Tibial nerve (tissue), 3 donors: ENCODE results near the gene LRRC4C.

Source experiments
- CTCF ChIP-seq, 5 experiments: fragments of 200-600 bp in 3 of 5; fragments of 450-650 bp in 2 of 5; sonication (generic) in 3 of 5; IDR thresholded peaks; one replicate each; pipeline ENCODE4 v1.5.1; 2016 to 2019; ENCODE audit warnings: antibody characterized with exemption in 5 of 5, mild to moderate bottlenecking in 3 of 5, moderate library complexity in 2 of 5
- POLR2A ChIP-seq, 2 donors: fragments of 450-650 bp; IDR thresholded peaks; one replicate each; pipeline ENCODE4 v1.6.1; 2017; ENCODE audit warnings: antibody characterized with exemption in 2 of 2, mild to moderate bottlenecking in 2 of 2, moderate library complexity in 2 of 2

DNA sequence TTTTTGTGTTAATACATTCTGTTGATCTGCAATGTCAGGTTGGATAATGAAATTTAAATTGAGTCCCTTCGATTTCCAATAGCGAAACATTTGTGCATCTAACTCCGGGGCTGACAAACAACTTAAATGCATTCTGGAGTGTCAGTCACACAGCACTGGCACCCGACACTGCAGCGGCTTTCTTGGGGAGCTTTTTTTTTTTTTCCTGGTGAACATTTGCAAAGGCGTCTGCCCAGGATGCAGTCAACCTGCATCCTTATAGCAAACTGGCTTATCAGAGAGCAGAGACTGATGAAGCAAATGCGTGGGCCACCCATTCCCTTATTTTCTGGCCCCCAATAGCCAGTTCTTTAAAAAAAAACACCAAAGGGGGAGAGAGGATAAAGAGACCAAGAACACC lies 1167.7 kb downstream of the LRRC4C start:
- TF ChIP-seq CTCF (IDR thresholded peaks at IDR 0.05), result no peak
- no peak for TF ChIP-seq POLR2A (IDR thresholded peaks at IDR 0.05)
